AG09309 (cell line): ENCODE measurements around the gene MUC5AC.

Experiments used
- DNase-seq: peaks from one replicate; pipeline ENCODE4 v3.0.0-alpha.2; 2010; ENCODE audit warnings: low read depth
- H3K4me3 ChIP-seq: 2 replicates; pipeline ENCODE4 v1.5.1; 2011; ENCODE audit warnings: mild to moderate bottlenecking, low read depth, low read length, moderate library complexity; ENCODE audit not compliant: control insufficient read depth
- CTCF ChIP-seq: IDR thresholded peaks from 2 replicates; pipeline ENCODE4 v1.5.1; 2011; ENCODE audit warnings: mild to moderate bottlenecking, low read depth, low read length, inconsistent platforms; ENCODE audit not compliant: insufficient read depth, control insufficient read depth; ENCODE audit errors: missing control alignments

The MUC5AC gene

GRCh38 chr11:1224491-1225385 lies 67.0 kb downstream of the MUC5AC start:
- H3K4me3 ChIP-seq, result no peak overlapping the region
- no peak for TF ChIP-seq CTCF
- DNase-seq, result no peak

- no peak overlapping the region for H3K4me3 ChIP-seq
- no peak for TF ChIP-seq CTCF
- DNase-seq, result no peak
Observed at GRCh38 chr11:1225386-1226225, 67.9 kb downstream of the MUC5AC start.

- TF ChIP-seq CTCF, result no peak
- no peak overlapping the region for H3K4me3 ChIP-seq
- no peak for DNase-seq
Observed at GRCh38 chr11:1226226-1226985, 68.7 kb downstream of the MUC5AC start.

GRCh38 chr11:1226986-1227550 lies 69.3 kb downstream of the MUC5AC start:
- peak; percentile 34 for TF ChIP-seq CTCF
- H3K4me3 ChIP-seq, result no peak overlapping the region
- DNase-seq, result no peak

GRCh38 chr11:1227551-1228100 lies 69.9 kb downstream of the MUC5AC start:
- H3K4me3 ChIP-seq, result no peak overlapping the region
- DNase-seq, result no peak
- TF ChIP-seq CTCF, result no peak
